HG03159 (cell line): Measurements from ENCODE around the gene PCSK2.

Experiments
- ATAC-seq: cut with Tn5 transposase; IDR thresholded peaks from one replicate; pipeline ENCODE4 v1.9.1; 2021; ENCODE audit warnings: mild to moderate bottlenecking, moderate library complexity; ENCODE audit not compliant: unreplicated experiment

PCSK2 gene

DNA sequence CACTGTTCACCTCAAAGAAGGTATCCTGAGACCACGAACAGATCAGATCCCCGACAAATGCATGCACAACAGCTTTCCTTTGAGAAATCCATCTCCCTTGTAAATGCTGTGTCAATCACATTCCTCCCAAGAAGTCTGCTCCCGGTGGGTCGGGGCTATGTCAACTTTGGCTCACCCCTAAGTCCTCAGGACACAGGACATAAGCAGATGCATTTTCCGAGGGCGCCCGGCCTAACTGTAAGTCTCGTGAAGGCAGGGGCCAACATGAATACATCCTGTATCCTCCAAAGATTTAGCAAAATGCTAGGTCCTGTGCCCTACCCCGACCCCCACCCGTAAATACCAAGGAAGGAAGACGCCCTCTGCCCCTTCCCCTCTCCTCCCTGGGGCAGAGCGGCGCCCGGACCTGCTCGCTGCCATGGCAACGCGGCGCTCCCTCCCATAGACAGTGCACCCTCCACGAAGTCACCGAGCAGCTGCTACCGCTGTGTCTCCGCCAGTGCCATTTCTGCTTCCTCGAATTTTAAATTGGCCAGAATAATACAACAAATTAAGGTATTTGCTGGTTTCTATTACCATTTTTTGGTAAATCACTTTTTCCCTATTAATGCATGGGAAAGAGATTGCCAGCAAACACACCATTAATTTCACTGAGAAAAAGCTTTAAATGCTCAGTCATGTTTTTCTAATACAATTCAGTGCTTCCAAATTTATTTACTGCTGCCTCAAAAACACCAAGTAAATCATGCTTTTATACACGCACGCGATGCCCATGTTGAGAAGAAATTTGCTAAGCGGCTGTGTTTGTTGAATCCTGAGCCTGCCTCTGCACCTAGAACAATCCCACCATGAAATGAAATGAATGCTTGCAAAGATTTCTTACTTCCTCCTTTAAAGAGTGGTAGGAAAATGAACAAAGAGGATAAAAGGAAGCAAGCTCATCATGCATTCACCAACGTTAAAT, 100.6 kb downstream of the PCSK2 start:
- no peak for ATAC-seq

- ATAC-seq: no peak
Observed at GRCh38 chr20:17334932-17335331, 108.1 kb downstream of the PCSK2 start.

DNA sequence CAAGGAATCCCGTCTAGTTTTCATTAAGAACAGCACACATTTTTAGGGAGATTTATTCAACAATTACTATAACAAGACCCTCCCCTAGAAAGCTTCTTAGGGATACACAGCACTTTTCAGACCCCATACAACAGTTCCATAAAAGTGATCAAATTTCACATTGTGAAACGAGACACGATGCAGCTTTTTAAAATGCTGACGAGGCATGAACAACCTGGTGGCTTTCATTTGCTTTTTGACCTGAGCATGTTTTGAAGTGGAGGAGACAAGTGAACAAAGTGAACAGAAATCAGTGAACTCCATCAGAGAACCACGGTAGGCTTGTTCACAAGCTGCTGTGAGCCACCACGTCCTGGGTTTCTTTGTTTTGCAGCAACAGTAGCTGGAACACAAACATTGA, 112.2 kb downstream of the PCSK2 start:
- ATAC-seq: no peak

DNA sequence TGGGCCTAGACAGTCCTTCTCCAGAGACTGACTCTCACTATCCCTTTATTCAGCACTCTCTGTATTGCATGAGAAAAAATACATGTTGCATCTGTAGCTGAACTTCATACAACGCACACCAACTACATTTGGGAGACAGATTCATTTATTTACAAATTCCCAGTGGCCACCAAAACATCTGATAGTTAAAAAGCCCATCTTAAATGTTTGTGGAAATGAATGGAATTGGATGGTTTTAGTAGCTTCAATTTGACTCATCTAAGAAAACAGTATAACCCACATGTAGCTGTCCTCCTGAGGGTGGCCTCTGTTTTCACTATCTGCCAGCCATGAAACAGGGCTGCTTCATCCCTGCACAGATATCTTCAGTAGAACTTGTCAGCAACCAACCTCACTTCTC, 116.3 kb downstream of the PCSK2 start:
- ATAC-seq: no peak

- ATAC-seq: no peak
Observed at GRCh38 chr20:17343656-17344452, 117.0 kb downstream of the PCSK2 start.

- no peak for ATAC-seq
Observed at GRCh38 chr20:17344790-17345189, 118.0 kb downstream of the PCSK2 start.

- no peak for ATAC-seq
Observed at GRCh38 chr20:17345321-17345720, 118.5 kb downstream of the PCSK2 start.

DNA sequence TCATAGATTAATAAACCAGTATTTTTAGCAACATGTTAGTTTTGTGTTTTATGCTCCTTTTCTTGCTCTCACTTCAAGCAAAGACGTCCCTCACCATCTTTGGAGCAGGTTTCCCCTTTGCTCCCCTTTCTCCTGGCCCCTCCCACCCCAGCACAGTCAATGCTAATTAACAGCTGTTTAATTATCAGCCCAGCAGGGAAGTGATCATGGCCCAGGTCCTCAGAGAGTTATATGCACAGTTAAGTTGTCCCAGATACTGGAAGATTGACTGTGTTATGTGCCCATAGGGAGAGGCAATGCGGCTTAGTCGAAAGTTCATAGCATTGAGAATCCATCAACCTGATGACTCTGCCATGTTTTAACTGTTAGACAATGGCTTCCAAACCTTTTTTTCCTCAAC, 123.5 kb downstream of the PCSK2 start:
- ATAC-seq: no peak

- ATAC-seq: no peak
Observed at GRCh38 chr20:17357238-17357637, 130.4 kb downstream of the PCSK2 start.

DNA sequence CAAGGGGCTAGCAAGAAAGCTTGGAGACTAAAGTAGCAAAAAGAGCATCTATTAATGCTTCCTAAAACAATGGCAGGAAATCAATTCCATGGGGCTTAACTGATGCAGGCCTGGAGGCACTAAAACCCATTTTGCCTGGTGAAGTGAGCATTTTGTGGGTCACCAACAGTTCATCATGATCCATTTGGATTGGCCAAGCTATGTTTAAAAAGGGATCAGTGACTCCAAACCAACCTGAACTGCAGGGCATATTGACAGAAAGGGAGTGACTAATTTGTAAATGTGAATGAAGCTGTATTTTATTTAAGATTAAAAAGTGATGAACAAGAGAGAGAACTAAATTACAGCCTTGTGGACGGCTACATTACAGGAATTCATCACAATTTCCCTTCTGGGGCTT, 132.0 kb downstream of the PCSK2 start:
- ATAC-seq: no peak

DNA sequence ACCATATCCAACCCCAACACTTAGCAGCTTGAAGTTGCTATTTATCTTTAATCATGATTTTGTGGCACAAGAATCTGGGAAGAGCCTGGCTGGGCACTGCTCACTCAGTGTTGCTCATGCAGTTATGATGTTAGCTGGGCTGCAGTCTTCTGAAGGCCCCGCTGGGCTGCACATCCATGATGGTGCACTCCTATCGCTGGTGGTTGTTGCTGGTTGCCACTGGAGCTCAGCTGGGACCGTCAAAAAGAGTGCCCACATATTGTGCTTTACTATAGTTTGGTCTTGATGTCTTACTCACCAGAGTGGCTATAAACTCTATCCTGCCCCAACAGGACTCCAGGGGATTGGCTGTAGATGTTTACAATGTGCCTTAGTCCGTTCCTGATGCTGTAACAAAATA, 137.8 kb downstream of the PCSK2 start:
- ATAC-seq: no peak

- no peak for ATAC-seq
Observed at GRCh38 chr20:17365831-17366230, 139.0 kb downstream of the PCSK2 start.

DNA sequence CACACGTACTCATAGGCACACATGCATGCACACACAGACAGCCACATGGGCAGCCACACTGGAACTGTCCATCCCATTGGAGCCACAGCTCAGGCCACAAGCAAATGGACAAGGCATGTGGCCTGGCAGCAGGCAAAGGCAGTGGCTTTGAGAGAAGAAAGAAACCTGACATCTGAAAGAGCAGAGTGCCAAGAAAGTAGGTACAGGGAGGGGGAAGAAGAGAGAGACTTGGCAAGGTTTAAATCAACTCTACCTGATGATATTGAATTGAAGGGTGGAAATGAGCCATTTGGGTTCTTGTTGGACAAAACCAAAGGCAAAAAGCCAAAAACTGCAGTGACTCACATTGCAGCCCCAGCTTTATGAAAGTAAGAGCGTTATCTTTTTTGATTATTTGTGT, 142.7 kb downstream of the PCSK2 start:
- no peak for ATAC-seq

DNA sequence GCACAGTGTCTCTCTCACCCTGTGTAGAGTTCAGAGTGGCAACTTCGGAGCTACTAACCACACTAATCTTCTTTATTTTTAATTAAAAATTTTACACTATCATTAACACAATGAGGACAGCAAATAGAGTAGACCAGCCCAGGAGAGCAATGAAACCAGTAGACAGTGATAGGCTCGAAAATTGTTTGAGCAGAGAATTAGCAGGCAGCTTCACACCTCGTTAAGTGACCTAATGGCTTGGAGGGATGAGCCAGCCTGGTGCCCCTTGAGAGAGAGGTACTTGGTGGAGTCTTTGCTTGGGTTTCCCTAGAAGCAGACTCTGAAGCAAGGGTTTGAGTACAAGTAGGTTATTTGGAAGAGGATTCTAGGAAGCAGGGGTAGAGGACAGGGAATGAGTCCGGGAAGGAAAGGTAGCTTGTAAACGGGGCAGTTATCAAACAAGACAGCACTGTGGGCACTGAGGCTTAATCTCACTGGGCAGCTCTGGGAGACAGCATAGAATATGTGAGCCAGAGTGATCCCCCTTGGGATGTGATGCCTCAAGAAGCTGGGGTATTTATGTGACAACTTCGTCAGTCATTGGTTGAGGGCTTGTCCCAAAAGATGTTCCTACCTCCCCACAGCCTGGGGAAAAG, 146.1 kb downstream of the PCSK2 start:
- no peak for ATAC-seq

GRCh38 chr20:17374086-17374485, 147.2 kb downstream of the PCSK2 start:
- ATAC-seq: no peak

DNA sequence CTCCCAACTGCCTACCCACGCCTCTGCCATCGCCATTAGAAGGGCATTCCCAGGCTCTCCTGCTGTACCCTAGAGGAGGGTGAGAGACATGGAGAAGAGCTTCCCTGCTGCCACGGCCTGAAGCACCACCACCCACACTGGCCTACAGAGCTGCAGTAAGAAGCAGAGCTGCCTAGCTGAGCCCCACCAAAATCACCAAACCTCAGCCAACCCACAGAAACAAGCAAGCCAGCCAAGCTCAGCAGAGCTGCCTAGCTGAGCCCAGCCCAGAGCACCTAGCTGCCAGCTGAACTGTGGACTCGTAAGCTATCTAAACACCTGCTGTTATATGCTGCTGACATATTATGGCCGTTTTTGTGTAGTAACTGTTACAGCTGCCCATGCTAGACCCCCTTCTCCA, 149.2 kb downstream of the PCSK2 start:
- no peak for ATAC-seq

DNA sequence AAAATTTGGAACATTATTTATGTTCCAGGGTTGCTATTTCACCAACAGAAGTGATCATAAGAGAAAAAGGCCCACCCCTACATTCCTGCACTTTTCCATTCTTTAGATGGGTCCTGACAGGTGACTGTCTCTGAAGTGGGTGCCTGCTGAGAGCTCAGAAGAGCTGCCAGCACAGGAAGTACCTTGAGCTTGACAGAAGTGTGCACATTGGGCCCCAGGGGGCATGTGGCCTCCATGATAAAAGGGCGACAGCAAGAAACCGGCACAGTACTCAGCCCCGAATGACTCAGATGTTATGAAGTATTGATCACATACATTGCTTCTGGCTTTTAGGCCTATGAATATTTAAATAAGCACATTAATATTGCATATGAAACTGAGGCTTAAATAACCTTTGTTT, 150.4 kb downstream of the PCSK2 start:
- no peak for ATAC-seq

DNA sequence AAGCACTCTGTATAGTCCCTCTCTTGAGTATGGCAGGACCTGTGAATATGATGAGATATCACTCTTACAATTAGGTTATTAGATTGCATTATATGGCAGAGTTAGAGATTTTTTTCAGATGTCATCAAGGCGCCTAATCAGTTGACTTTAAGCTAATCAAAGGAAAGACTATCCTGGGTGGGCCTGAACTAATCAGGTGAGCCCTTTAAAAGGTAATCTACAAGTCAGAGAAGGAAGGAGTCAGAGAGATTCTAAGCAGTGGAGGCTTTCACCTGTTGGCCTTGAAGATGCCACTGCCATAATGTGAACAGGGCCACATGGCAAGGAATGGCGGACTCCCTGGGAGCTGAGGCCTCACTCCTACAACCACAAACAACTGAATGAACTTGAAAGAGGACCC, 152.8 kb downstream of the PCSK2 start:
- ATAC-seq: no peak

DNA sequence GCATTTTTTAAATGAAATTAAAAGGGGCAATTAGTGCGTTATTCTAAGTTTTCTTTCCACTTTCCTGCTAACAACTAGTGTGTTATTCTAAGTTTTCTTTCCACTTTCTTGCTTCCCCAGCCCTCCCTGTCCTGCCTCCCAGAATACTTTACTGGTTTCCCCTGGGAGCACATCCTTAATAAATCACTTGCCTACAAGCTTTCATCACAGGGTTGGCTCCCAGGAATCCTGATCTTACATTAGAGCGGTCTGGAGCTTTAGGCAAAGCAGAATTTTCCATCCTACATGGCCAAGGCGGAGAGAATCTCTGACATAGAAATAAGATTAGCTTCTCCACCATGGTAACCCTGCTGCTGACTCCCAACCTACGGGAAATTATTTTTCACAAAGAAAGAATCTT, 154.0 kb downstream of the PCSK2 start:
- ATAC-seq: no peak

GRCh38 chr20:17381724-17382123, 154.9 kb downstream of the PCSK2 start:
- no peak for ATAC-seq

GRCh38 chr20:17385798-17386197, 159.0 kb downstream of the PCSK2 start:
- ATAC-seq: no peak

DNA sequence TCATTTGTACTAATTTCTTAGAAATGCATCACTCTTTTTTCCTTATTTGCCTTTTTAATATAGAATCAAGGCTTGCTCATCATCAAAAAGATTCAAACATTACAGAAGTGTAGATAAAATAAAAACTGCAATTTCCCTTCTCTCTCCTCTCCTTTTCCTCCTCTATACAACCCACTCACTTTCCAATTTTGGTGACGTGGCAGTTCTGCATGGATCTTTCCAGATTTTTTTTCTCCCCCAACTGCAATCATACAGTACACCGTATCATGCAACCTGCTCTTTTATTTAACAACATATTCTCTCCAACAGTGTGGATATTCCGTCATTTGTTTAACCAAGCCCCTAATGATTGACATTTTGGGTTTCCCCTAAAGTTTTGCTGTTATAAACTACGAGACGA, 163.8 kb downstream of the PCSK2 start:
- no peak for ATAC-seq
